DND-41 (cell line): ENCODE measurements around the gene KCNK4.

Source experiments
- ATAC-seq: fragments of 200-7000 bp; cut with Tn5 transposase; 3 replicates; pipeline ENCODE4 v1.9.1; 2021; ENCODE audit warnings: low read depth; ENCODE audit not compliant: insufficient read depth
- DNase-seq: peaks from one replicate; pipeline ENCODE4 v3.0.0-alpha.2; 2020
- H2AFZ ChIP-seq: 2 replicates; pipeline ENCODE4 v1.6.0; 2012; ENCODE audit warnings: low read depth, low read length
- H3K27ac ChIP-seq: 2 replicates; pipeline ENCODE4 v1.5.1; 2012; ENCODE audit warnings: low read length, inconsistent platforms
- H3K27me3 ChIP-seq: fragments of 200-600 bp; sonication (generic); 2 replicates; pipeline ENCODE4 v1.6.0; 2012; ENCODE audit warnings: low read length, mild to moderate bottlenecking, inconsistent platforms; ENCODE audit not compliant: insufficient read depth, poor library complexity
- H3K36me3 ChIP-seq: 2 replicates; pipeline ENCODE4 v1.5.1; 2012; ENCODE audit warnings: low read length, inconsistent platforms; ENCODE audit not compliant: insufficient read depth
- H3K4me1 ChIP-seq: 2 replicates; pipeline ENCODE4 v1.5.1; 2012; ENCODE audit warnings: mild to moderate bottlenecking, low read length; ENCODE audit not compliant: insufficient read depth
- H3K4me2 ChIP-seq: 2 replicates; pipeline ENCODE4 v1.6.0; 2012; ENCODE audit warnings: mild to moderate bottlenecking, moderate library complexity, low read length, inconsistent platforms; ENCODE audit not compliant: insufficient read depth
- H3K4me3 ChIP-seq, 2 experiments: fragments of 200-600 bp in 1 of 2; shearing (Covaris generic) in 1 of 2; 2 replicates each; pipeline ENCODE4 v1.5.1; 2012 to 2016; ENCODE audit warnings: inconsistent platforms in 2 of 2, low read length in 2 of 2, mild to moderate bottlenecking in 2 of 2, low read depth in 1 of 2, moderate library complexity in 1 of 2
- H3K79me2 ChIP-seq: 2 replicates; pipeline ENCODE4 v1.6.0; 2012; ENCODE audit warnings: low read length, inconsistent platforms; ENCODE audit not compliant: insufficient read depth
- H3K9ac ChIP-seq: 2 replicates; pipeline ENCODE4 v1.6.0; 2012; ENCODE audit warnings: low read depth, mild to moderate bottlenecking, inconsistent platforms, low read length, moderate library complexity
- H3K9me3 ChIP-seq: 2 replicates; pipeline ENCODE4 v1.5.1; 2012; ENCODE audit warnings: low read length, moderate library complexity, mild to moderate bottlenecking, inconsistent platforms; ENCODE audit not compliant: insufficient read depth, severe bottlenecking
- H4K20me1 ChIP-seq: 2 replicates; pipeline ENCODE4 v1.6.0; 2012; ENCODE audit warnings: low read length; ENCODE audit not compliant: insufficient read depth
- EZH2 ChIP-seq: IDR thresholded peaks from 3 replicates; pipeline ENCODE4 v1.6.1; 2012; ENCODE audit warnings: borderline replicate concordance, low read depth, mild to moderate bottlenecking, moderate library complexity, low read length, inconsistent platforms; ENCODE audit not compliant: severe bottlenecking
- TF ChIP-seq, protein P1 (sequence below): IDR thresholded peaks from 2 replicates; pipeline ENCODE4 v1.5.1; 2012; ENCODE audit warnings: borderline replicate concordance, low read length, moderate library complexity, mild to moderate bottlenecking; ENCODE audit not compliant: poor library complexity, severe bottlenecking; ENCODE audit errors: extremely low read depth

Gene KCNK4

DNA sequence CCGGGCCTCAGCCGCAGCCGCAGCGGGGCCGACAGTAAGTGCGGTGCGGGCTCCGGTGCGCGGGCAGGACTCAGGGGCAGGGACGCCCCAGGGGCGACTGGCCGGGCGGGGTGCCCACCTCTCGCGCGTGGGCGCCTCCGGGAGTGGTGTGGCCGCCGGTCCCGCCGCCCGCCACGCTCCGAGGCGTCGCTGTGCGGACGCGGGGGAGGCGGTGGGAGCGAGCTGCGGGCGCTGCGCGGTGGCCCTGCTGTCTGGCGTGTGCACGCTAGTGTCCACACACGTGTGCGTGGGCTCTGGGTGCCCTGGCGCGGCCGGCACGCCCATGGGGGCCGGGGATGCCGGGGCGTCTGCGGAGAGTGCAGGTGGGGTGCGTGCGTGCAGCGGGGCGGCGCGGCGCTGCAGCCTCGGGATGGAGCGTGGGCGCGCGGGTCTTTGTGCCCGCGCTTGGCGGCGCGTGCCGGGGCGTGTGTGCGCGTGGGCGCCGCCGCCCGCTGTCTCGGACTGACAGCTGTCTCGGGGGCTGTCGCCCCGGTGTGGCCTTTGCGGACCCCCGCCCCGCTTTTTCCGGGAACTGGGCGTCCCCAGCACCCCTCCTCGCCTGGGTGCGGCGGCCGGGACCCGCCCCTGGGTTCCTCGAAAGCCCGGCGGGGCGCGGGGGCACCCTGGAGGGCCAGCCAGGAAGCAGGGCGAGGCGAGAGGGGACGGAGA lies 804 bp downstream of the KCNK4 start:
- DNase-seq (no peak), ATAC-seq (no peak)
- no peaks in the 10 kb centered on the region for H3K9me3 ChIP-seq
- no peak overlapping the region for H3K27ac ChIP-seq
- no peak overlapping the region for H3K9ac ChIP-seq
- H3K4me3 ChIP-seq = no peak overlapping the region
- H2AFZ ChIP-seq = no peak overlapping the region
- TF ChIP-seq EZH2 = no peak
- TF ChIP-seq, protein P1, sequence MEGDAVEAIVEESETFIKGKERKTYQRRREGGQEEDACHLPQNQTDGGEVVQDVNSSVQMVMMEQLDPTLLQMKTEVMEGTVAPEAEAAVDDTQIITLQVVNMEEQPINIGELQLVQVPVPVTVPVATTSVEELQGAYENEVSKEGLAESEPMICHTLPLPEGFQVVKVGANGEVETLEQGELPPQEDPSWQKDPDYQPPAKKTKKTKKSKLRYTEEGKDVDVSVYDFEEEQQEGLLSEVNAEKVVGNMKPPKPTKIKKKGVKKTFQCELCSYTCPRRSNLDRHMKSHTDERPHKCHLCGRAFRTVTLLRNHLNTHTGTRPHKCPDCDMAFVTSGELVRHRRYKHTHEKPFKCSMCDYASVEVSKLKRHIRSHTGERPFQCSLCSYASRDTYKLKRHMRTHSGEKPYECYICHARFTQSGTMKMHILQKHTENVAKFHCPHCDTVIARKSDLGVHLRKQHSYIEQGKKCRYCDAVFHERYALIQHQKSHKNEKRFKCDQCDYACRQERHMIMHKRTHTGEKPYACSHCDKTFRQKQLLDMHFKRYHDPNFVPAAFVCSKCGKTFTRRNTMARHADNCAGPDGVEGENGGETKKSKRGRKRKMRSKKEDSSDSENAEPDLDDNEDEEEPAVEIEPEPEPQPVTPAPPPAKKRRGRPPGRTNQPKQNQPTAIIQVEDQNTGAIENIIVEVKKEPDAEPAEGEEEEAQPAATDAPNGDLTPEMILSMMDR = no peak
- H3K36me3 ChIP-seq = 0 out of 2 replicates have a peak, but pooled peaks cover 2% of the 10 kb centered on the region
- peaks cover 6% of the 10 kb centered on the region for H3K27me3 ChIP-seq
- H4K20me1 ChIP-seq = no peaks in the 10 kb centered on the region; the same call in 1 of the 2 replicates
- no peak overlapping the region for H3K4me2 ChIP-seq
- peaks cover 11% of the 10 kb centered on the region for H3K4me1 ChIP-seq
- H3K79me2 ChIP-seq = 0 out of 2 replicates have a peak, but pooled peaks cover 2% of the 10 kb centered on the region

DNA sequence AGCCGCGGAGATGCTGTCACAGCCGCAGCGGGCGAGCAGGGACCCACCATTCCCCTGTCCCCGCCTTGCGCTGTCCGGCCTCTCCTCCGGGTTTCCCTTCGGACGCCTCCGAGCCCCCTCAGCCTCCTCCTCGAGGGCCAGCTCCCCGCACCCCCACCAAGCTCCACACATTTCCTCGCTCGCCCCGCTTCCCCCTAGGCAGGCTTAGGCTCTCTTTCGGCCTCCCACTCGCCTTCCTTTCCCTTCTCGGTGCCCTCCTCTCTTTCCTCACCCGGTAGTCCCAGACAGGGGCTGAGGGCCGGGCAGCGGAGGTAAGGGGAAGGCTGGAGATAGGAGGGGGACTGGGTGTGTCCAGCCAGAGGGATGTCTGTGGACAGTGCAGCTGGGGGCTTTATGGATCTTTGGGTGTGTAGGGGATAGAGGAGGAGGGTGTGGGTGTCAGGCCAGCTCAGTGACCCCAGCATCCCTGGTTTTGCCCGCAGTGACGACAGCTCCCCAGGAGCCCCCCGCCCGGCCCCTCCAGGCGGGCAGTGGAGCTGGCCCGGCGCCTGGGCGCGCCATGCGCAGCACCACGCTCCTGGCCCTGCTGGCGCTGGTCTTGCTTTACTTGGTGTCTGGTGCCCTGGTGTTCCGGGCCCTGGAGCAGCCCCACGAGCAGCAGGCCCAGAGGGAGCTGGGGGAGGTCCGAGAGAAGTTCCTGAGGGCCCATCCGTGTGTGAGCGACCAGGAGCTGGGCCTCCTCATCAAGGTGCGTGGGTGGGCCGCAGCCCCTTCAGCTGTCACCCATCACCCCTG lies 1.6 kb downstream of the KCNK4 start:
- Histone ChIP-seq H3K27ac (no peak overlapping the region), H3K79me2 (no peaks in the 10 kb centered on the region), H3K4me1 (peaks cover 4% of the 10 kb centered on the region), H3K4me3 (no peak overlapping the region), H3K9ac (no peak overlapping the region), H4K20me1 (no peaks in the 10 kb centered on the region; the same call in 1 of the 2 replicates), H3K27me3 (peaks cover 9% of the 10 kb centered on the region), H3K9me3 (no peaks in the 10 kb centered on the region), H2AFZ (no peak overlapping the region), H3K4me2 (no peak overlapping the region), H3K36me3 (0 out of 2 replicates have a peak, but pooled peaks cover 2% of the 10 kb centered on the region)
- DNase-seq = no peak
- no peak for ATAC-seq
- no peak for TF ChIP-seq EZH2
- TF ChIP-seq, protein P1 = no peak

DNA sequence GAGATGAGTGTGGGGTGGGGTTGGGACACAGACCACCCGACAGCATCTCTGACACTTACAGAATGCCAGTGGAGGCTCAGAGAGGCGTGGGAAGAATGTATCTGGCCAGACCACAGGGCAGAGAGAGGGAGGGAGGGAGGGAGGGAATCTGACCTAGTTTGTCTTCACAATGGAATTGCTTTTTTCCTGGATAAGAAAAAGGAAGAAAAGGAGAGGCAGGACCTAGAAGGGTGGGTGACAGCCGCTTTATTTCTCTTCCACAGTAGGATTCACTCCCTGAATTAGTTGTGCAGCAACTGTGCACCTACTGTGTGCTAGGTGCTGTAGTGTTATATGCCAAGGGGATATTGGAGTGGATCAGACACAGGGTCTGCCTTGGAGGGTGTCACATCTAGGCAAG lies 3.7 kb downstream of the KCNK4 start:
- no peak overlapping the region for H3K9ac ChIP-seq
- DNase-seq (no peak), ATAC-seq (no peak)
- H4K20me1 ChIP-seq = no peaks in the 10 kb centered on the region; the same call in 1 of the 2 replicates
- no peak overlapping the region for H3K4me2 ChIP-seq
- no peaks in the 10 kb centered on the region for H3K79me2 ChIP-seq
- no peaks in the 10 kb centered on the region for H3K9me3 ChIP-seq
- no peaks in the 10 kb centered on the region for H3K4me1 ChIP-seq
- no peak overlapping the region for H3K27ac ChIP-seq
- no peak for TF ChIP-seq EZH2
- TF ChIP-seq, protein P1 = no peak
- no peak overlapping the region for H2AFZ ChIP-seq
- peaks cover 14% of the 10 kb centered on the region for H3K27me3 ChIP-seq
- H3K36me3 ChIP-seq = no peaks in the 10 kb centered on the region
- no peak overlapping the region for H3K4me3 ChIP-seq
